ENCODE data around the gene SMIM28.

SMIM28 gene

GRCh38 chr6:138421608-138422007 lies 43.9 kb downstream of the SMIM28 start:
- ATAC-seq = no peak
- TF ChIP-seq TCF4 (CRISPR knock-in tag; IDR thresholded peaks at IDR 0.05; ENCODE audit: borderline replicate concordance) (no peak), BACH2 (CRISPR knock-in tag; IDR thresholded peaks at IDR 0.05; ENCODE audit: borderline replicate concordance) (no peak), CSRNP3 (CRISPR knock-in tag; IDR thresholded peaks at IDR 0.05) (no peak), ISL1 (CRISPR knock-in tag; IDR thresholded peaks at IDR 0.05) (no peak), TOX (CRISPR knock-in tag; IDR thresholded peaks at IDR 0.05; ENCODE audit: borderline replicate concordance) (no peak), SNAI2 (CRISPR knock-in tag; IDR thresholded peaks at IDR 0.05) (no peak), GLIS3 (CRISPR knock-in tag; IDR thresholded peaks at IDR 0.05) (no peak), PATZ1 (CRISPR knock-in tag; IDR thresholded peaks at IDR 0.05; ENCODE audit: borderline replicate concordance) (no peak), ARNTL (CRISPR knock-in tag; IDR thresholded peaks at IDR 0.05; ENCODE audit: borderline replicate concordance, low read depth) (no peak), CSDC2 (CRISPR knock-in tag; IDR thresholded peaks at IDR 0.05) (no peak), RARB (CRISPR knock-in tag; IDR thresholded peaks at IDR 0.05) (no peak), ZFP3 (CRISPR knock-in tag; IDR thresholded peaks at IDR 0.05) (no peak), POU6F1 (CRISPR knock-in tag; IDR thresholded peaks at IDR 0.05; ENCODE audit: borderline replicate concordance, low read depth) (no peak), ZNF8 (CRISPR knock-in tag; IDR thresholded peaks at IDR 0.05) (no peak)

GRCh38 chr6:138422861-138423260 lies 45.2 kb downstream of the SMIM28 start:
- ATAC-seq = no peak

More at GRCh38 chr6:138422861-138423260, 45.2 kb downstream of the SMIM28 start:
- TF ChIP-seq PPARA (CRISPR knock-in tag; IDR thresholded peaks at IDR 0.05; ENCODE audit: borderline replicate concordance) (no peak), BACH2 (CRISPR knock-in tag; IDR thresholded peaks at IDR 0.05; ENCODE audit: borderline replicate concordance) (no peak), RARB (CRISPR knock-in tag; IDR thresholded peaks at IDR 0.05) (no peak), OSR1 (CRISPR knock-in tag; IDR thresholded peaks at IDR 0.05) (no peak), TOX (CRISPR knock-in tag; IDR thresholded peaks at IDR 0.05; ENCODE audit: borderline replicate concordance) (no peak), ZFP30 (CRISPR knock-in tag; IDR thresholded peaks at IDR 0.05) (no peak), POU6F1 (CRISPR knock-in tag; IDR thresholded peaks at IDR 0.05; ENCODE audit: borderline replicate concordance, low read depth) (no peak), ISL1 (CRISPR knock-in tag; IDR thresholded peaks at IDR 0.05) (no peak), ZFP3 (CRISPR knock-in tag; IDR thresholded peaks at IDR 0.05) (no peak), ZNF565 (CRISPR knock-in tag; conservative IDR thresholded peaks at IDR 0.05; ENCODE audit: low read depth) (no peak), ZC3H10 (CRISPR knock-in tag; IDR thresholded peaks at IDR 0.05) (no peak), ESRRG (CRISPR knock-in tag; IDR thresholded peaks at IDR 0.05) (no peak), GLIS3 (CRISPR knock-in tag; IDR thresholded peaks at IDR 0.05) (no peak), TSHZ2 (CRISPR knock-in tag; IDR thresholded peaks at IDR 0.05) (no peak), CREB5 (CRISPR knock-in tag; IDR thresholded peaks at IDR 0.05; ENCODE audit: low read depth) (no peak), CSRNP3 (CRISPR knock-in tag; IDR thresholded peaks at IDR 0.05) (no peak), ARNTL (CRISPR knock-in tag; IDR thresholded peaks at IDR 0.05; ENCODE audit: borderline replicate concordance, low read depth) (no peak), ZNF70 (CRISPR knock-in tag; IDR thresholded peaks at IDR 0.05) (no peak), SNAI2 (CRISPR knock-in tag; IDR thresholded peaks at IDR 0.05) (no peak), PATZ1 (CRISPR knock-in tag; IDR thresholded peaks at IDR 0.05; ENCODE audit: borderline replicate concordance) (no peak)
